CD14-positive monocyte (primary cell): ENCODE data around the gene ATP8A1. TPM values are rescaled to one million over a fixed set of nuclear protein-coding genes. Genes with fewer than 3 reads are reported as not detected.

Experiments
- DNase-seq, 3 donors: peaks; one replicate each; pipeline ENCODE4 v3.0.0-alpha.2; 2011 to 2022
- H2AFZ ChIP-seq: 2 replicates; pipeline ENCODE4 v1.6.0; 2012; ENCODE audit warnings: mild to moderate bottlenecking, low read depth, low read length, inconsistent platforms; ENCODE audit not compliant: insufficient read depth, poor library complexity, severe bottlenecking
- H3K27ac ChIP-seq, 2 donors: 1 replicate in 1 of 2; 2 replicates in 1 of 2; pipeline ENCODE4 v1.5.1; 2012 to 2013; ENCODE audit warnings: low read length in 2 of 2, control low read depth in 1 of 2, inconsistent platforms in 1 of 2, low read depth in 1 of 2, mild to moderate bottlenecking in 1 of 2
- H3K27me3 ChIP-seq, 2 donors: one replicate each; pipeline versions ENCODE4 v1.6.0 to v1.6.1; 2011 to 2013; ENCODE audit warnings: low read length in 2 of 2; ENCODE audit not compliant: control insufficient read depth in 2 of 2, insufficient read depth in 2 of 2
- H3K36me3 ChIP-seq, 2 donors: replicated peaks in 1 of 2; 1 replicate in 1 of 2; 2 replicates in 1 of 2; pipeline versions ENCODE4 v1.5.1 to v1.6.1; 2012 to 2013; ENCODE audit warnings: low read length in 2 of 2, control low read depth in 1 of 2, inconsistent platforms in 1 of 2, mild to moderate bottlenecking in 1 of 2; ENCODE audit not compliant: insufficient read depth in 2 of 2, control insufficient read depth in 1 of 2
- H3K4me1 ChIP-seq, 2 donors: 1 replicate in 1 of 2; 2 replicates in 1 of 2; pipeline versions ENCODE4 v1.5.1 to v1.6.1; 2012 to 2013; ENCODE audit warnings: low read length in 2 of 2, control low read depth in 1 of 2, inconsistent platforms in 1 of 2, mild to moderate bottlenecking in 1 of 2, moderate library complexity in 1 of 2; ENCODE audit not compliant: insufficient read depth in 2 of 2, control insufficient read depth in 1 of 2
- H3K4me2 ChIP-seq: replicated peaks from 2 replicates; pipeline ENCODE3; 2012; ENCODE audit warnings: low read length, moderate library complexity, mild to moderate bottlenecking; ENCODE audit not compliant: poor library complexity, severe bottlenecking; ENCODE audit errors: extremely low read depth
- H3K4me3 ChIP-seq, 3 experiments: fragments of 200-600 bp in 1 of 3; sonication (generic) in 1 of 3; replicated peaks in 1 of 3; 1 replicate in 2 of 3; 2 replicates in 1 of 3; pipeline ENCODE4 v1.5.1; 2011 to 2013; ENCODE audit warnings: low read length in 3 of 3, mild to moderate bottlenecking in 3 of 3, control low read depth in 2 of 3, low read depth in 2 of 3, inconsistent platforms in 1 of 3, moderate library complexity in 1 of 3
- H3K79me2 ChIP-seq: 2 replicates; pipeline ENCODE4 v1.6.0; 2012; ENCODE audit warnings: mild to moderate bottlenecking, control low read depth, inconsistent platforms, low read length, moderate library complexity; ENCODE audit not compliant: insufficient read depth
- H3K9ac ChIP-seq: 2 replicates; pipeline ENCODE4 v1.6.0; 2017; ENCODE audit warnings: low read length, mild to moderate bottlenecking; ENCODE audit not compliant: insufficient read depth, poor library complexity, severe bottlenecking
- H3K9me3 ChIP-seq, 2 donors: replicated peaks in 1 of 2; 1 replicate in 1 of 2; 2 replicates in 1 of 2; pipeline versions ENCODE4 v1.5.1 to v1.6.1; 2012 to 2013; ENCODE audit warnings: low read length in 2 of 2, control low read depth in 1 of 2; ENCODE audit not compliant: control insufficient read depth in 1 of 2, insufficient read depth in 1 of 2
- H4K20me1 ChIP-seq: 2 replicates; pipeline ENCODE4 v1.6.0; 2012; ENCODE audit warnings: mild to moderate bottlenecking, low read length, control low read depth, moderate library complexity; ENCODE audit not compliant: insufficient read depth
- H3K27ac Mint-ChIP-seq, 7 donors: one replicate each; pipeline ENCODE4 v1.8.0; 2020; ENCODE audit warnings: mild to moderate bottlenecking in 7 of 7, mixed read lengths in 7 of 7, moderate library complexity in 6 of 7, inconsistent platforms in 2 of 7
- H3K27me3 Mint-ChIP-seq, 3 donors: one replicate each; pipeline ENCODE4 v1.8.0; 2021 to 2022; ENCODE audit warnings: low read depth in 3 of 3, mild to moderate bottlenecking in 3 of 3, mixed read lengths in 3 of 3, moderate library complexity in 3 of 3, inconsistent platforms in 1 of 3
- H3K36me3 Mint-ChIP-seq, 2 donors: one replicate each; pipeline ENCODE4 v1.8.0; 2020; ENCODE audit warnings: mixed read lengths in 2 of 2, inconsistent platforms in 1 of 2, mild to moderate bottlenecking in 1 of 2
- H3K4me1 Mint-ChIP-seq: one replicate; pipeline ENCODE4 v1.8.0; 2020; ENCODE audit warnings: mild to moderate bottlenecking, mixed read lengths
- H3K4me3 Mint-ChIP-seq, 2 donors: one replicate each; pipeline ENCODE4 v1.8.0; 2020; ENCODE audit warnings: mild to moderate bottlenecking in 2 of 2, mixed read lengths in 2 of 2, moderate library complexity in 1 of 2
- H3K9me3 Mint-ChIP-seq, 7 donors: one replicate each; pipeline ENCODE4 v1.8.0; 2020 to 2022; ENCODE audit warnings: mixed read lengths in 7 of 7, mild to moderate bottlenecking in 6 of 7, moderate library complexity in 6 of 7, inconsistent platforms in 2 of 7
- WGBS: methylation state at CpG from one replicate; pipeline ENCODE4 v1.1.5; 2013; ENCODE audit warnings: missing lambda C conversion rate; ENCODE audit not compliant: insufficient coverage; 5-methylcytosine and 5-hydroxymethylcytosine counted together
- intact Hi-C, 2 donors: fragments of 100-400 bp; cut with micrococcal nuclease; formaldehyde crosslinking; loops; one replicate each; pipeline versions ENCODE4 v1.15.0 to v1.15.1; 2023
- polyA plus RNA-seq, 3 donors: library from polyadenylated mRNA; depleted of rRNA in 1 of 3; unstranded in 2 of 3; stranded (reverse) in 1 of 3; fragments of 300-500 nt in 2 of 3; fragments of >200 nt in 1 of 3; fragmentation: Illumina TruSeq in 2 of 3; gene quantifications; 1 replicate in 2 of 3; 2 replicates in 1 of 3; pipeline ENCODE4 v1.2.3, GENCODE V29; 2012 to 2021
- TF ChIP-seq, protein P1 (sequence below): fragments of 200-600 bp; IDR thresholded peaks from one replicate; pipeline ENCODE4 v1.8.0; 2022; ENCODE audit warnings: antibody characterized with exemption, mild to moderate bottlenecking

The ATP8A1 gene
- polyA plus RNA-seq, 3 donors, result 2.2 to 10.8 (median 3.2) TPM

- no peaks in the 10 kb centered on the region for H3K9me3 ChIP-seq
- no peak overlapping the region for H3K4me2 ChIP-seq
- no peak overlapping the region for H3K9ac ChIP-seq
- no peaks in the 10 kb centered on the region for H3K79me2 ChIP-seq
- DNase-seq, result no peak
- TF ChIP-seq, protein P1, sequence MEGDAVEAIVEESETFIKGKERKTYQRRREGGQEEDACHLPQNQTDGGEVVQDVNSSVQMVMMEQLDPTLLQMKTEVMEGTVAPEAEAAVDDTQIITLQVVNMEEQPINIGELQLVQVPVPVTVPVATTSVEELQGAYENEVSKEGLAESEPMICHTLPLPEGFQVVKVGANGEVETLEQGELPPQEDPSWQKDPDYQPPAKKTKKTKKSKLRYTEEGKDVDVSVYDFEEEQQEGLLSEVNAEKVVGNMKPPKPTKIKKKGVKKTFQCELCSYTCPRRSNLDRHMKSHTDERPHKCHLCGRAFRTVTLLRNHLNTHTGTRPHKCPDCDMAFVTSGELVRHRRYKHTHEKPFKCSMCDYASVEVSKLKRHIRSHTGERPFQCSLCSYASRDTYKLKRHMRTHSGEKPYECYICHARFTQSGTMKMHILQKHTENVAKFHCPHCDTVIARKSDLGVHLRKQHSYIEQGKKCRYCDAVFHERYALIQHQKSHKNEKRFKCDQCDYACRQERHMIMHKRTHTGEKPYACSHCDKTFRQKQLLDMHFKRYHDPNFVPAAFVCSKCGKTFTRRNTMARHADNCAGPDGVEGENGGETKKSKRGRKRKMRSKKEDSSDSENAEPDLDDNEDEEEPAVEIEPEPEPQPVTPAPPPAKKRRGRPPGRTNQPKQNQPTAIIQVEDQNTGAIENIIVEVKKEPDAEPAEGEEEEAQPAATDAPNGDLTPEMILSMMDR, result no peak
- no peak overlapping the region for H3K4me3 ChIP-seq
- H3K4me3 Mint-ChIP-seq, result no peak overlapping the region
- H3K27me3 ChIP-seq, result peaks cover 17 to 22% of the 10 kb centered on the region in 2 donors
- 100% methylated on average over 1 of the region's 2 CpGs for WGBS
- peaks cover 0 to 13% (median 3%) of the 10 kb centered on the region in 7 donors for H3K9me3 Mint-ChIP-seq
- peaks cover 5% of the 10 kb centered on the region for H3K4me1 Mint-ChIP-seq
- peaks cover 28 to 33% (median 32%) of the 10 kb centered on the region in 3 donors for H3K27me3 Mint-ChIP-seq
- H3K27ac Mint-ChIP-seq, result no peak overlapping the region
- no peaks in the 10 kb centered on the region for H4K20me1 ChIP-seq
- no peaks in the 10 kb centered on the region for H3K36me3 ChIP-seq
- H3K36me3 Mint-ChIP-seq, result no peaks in the 10 kb centered on the region
- peaks cover under 1% of the 10 kb centered on the region in 2 donors for H3K4me1 ChIP-seq
- no peak overlapping the region for H3K27ac ChIP-seq
- intact Hi-C loops, result no loop called here
- H2AFZ ChIP-seq, result no peak overlapping the region
Measured at GRCh38 chr4:42391355-42391664, 265.6 kb downstream of the ATP8A1 start.

- no peak overlapping the region for H2AFZ ChIP-seq
- H3K36me3 Mint-ChIP-seq, result no peaks in the 10 kb centered on the region
Measured at GRCh38 chr4:42390622-42391354, 266.1 kb downstream of the ATP8A1 start.

More at GRCh38 chr4:42390622-42391354, 266.1 kb downstream of the ATP8A1 start:
- peaks cover 23 to 29% (median 28%) of the 10 kb centered on the region in 3 donors for H3K27me3 Mint-ChIP-seq
- Histone ChIP-seq H4K20me1 (no peaks in the 10 kb centered on the region), H3K9ac (no peak overlapping the region), H3K36me3 (no peaks in the 10 kb centered on the region), H3K9me3 (no peaks in the 10 kb centered on the region), H3K4me1 (no peaks in the 10 kb centered on the region), H3K4me3 (no peak overlapping the region), H3K79me2 (no peaks in the 10 kb centered on the region), H3K27me3 (peaks cover 12 to 16% of the 10 kb centered on the region in 2 donors), H3K27ac (no peak overlapping the region), H3K4me2 (no peak overlapping the region)
- no peak overlapping the region for H3K4me3 Mint-ChIP-seq
- 61% methylated on average over 2 of the region's 10 CpGs for WGBS
- TF ChIP-seq, protein P1, result no peak
- intact Hi-C loops, result no loop called here
- DNase-seq, result no peak
- peaks cover 4% of the 10 kb centered on the region for H3K4me1 Mint-ChIP-seq
- H3K9me3 Mint-ChIP-seq, result peaks cover 0 to 13% (median 3%) of the 10 kb centered on the region in 7 donors
- H3K27ac Mint-ChIP-seq, result peak overlapping the region in 1 of 7 donors; percentile 44
